SK-N-SH treated with all-trans-retinoic acid at 6 μM for 48 hours (cell line): ENCODE measurements around the gene ABCB11.

Experiments
- ATAC-seq: fragments of 200-7000 bp; cut with Tn5 transposase; 3 replicates; pipeline ENCODE4 v1.9.1; 2020; ENCODE audit warnings: mild to moderate bottlenecking, moderate library complexity
- ARNTL ChIP-seq: fragments of 450-650 bp; formaldehyde crosslinking; IDR thresholded peaks from 2 replicates; pipeline ENCODE4 v1.5.0; 2020; ENCODE audit warnings: low read depth, mild to moderate bottlenecking, moderate library complexity, borderline replicate concordance
- BACH2 ChIP-seq: fragments of 250-450 bp; sonication (Bioruptor Pico); IDR thresholded peaks from 2 replicates; pipeline ENCODE4 v1.9.0; 2021; ENCODE audit warnings: mild to moderate bottlenecking, borderline replicate concordance
- CSDC2 ChIP-seq: fragments of 250-450 bp; sonication (Bioruptor Pico); IDR thresholded peaks from 2 replicates; pipeline ENCODE4 v1.5.0; 2020; ENCODE audit warnings: mild to moderate bottlenecking, moderate library complexity
- ESRRG ChIP-seq: fragments of 250-450 bp; sonication (Bioruptor Pico); IDR thresholded peaks from 2 replicates; pipeline ENCODE4 v1.6.1; 2021; ENCODE audit warnings: mild to moderate bottlenecking
- GLIS3 ChIP-seq: fragments of 250-450 bp; sonication (Bioruptor Pico); IDR thresholded peaks from 2 replicates; pipeline ENCODE4 v1.5.0; 2020; ENCODE audit warnings: mild to moderate bottlenecking, moderate library complexity
- ISL1 ChIP-seq: fragments of 250-450 bp; sonication (Bioruptor Pico); IDR thresholded peaks from 2 replicates; pipeline ENCODE4 v2.1.2; 2022; ENCODE audit warnings: mild to moderate bottlenecking, moderate library complexity
- OSR1 ChIP-seq: fragments of 250-450 bp; sonication (Bioruptor Pico); IDR thresholded peaks from 2 replicates; pipeline ENCODE4 v1.8.0; 2022; ENCODE audit warnings: moderate library complexity, mild to moderate bottlenecking, inconsistent platforms
- PPARA ChIP-seq: fragments of 250-450 bp; sonication (Bioruptor Pico); IDR thresholded peaks from 2 replicates; pipeline ENCODE4 v1.5.0; 2020; ENCODE audit warnings: mild to moderate bottlenecking, borderline replicate concordance
- RARB ChIP-seq: fragments of 250-450 bp; sonication (Bioruptor Pico); IDR thresholded peaks from 2 replicates; pipeline ENCODE4 v1.8.0; 2021; ENCODE audit warnings: mild to moderate bottlenecking, moderate library complexity
- SNAI2 ChIP-seq: fragments of 250-450 bp; sonication (Bioruptor Pico); IDR thresholded peaks from 2 replicates; pipeline ENCODE4 v1.5.0; 2020; ENCODE audit warnings: mild to moderate bottlenecking, moderate library complexity
- TCF4 ChIP-seq: fragments of 250-450 bp; sonication (Bioruptor Pico); IDR thresholded peaks from 2 replicates; pipeline ENCODE4 v1.8.0; 2021; ENCODE audit warnings: mild to moderate bottlenecking, moderate library complexity, borderline replicate concordance
- TOX ChIP-seq: fragments of 250-450 bp; sonication (Bioruptor Pico); IDR thresholded peaks from 2 replicates; pipeline ENCODE4 v1.8.0; 2021; ENCODE audit warnings: mild to moderate bottlenecking, moderate library complexity, borderline replicate concordance
- ZC3H10 ChIP-seq: fragments of 250-450 bp; sonication (Bioruptor Pico); IDR thresholded peaks from 2 replicates; pipeline ENCODE4 v1.5.1; 2021; ENCODE audit warnings: mild to moderate bottlenecking, moderate library complexity
- ZFP30 ChIP-seq: fragments of 450-650 bp; formaldehyde crosslinking; IDR thresholded peaks from 2 replicates; pipeline ENCODE4 v1.5.0; 2022; ENCODE audit warnings: mild to moderate bottlenecking, moderate library complexity
- ZNF565 ChIP-seq: fragments of 450-650 bp; formaldehyde crosslinking; conservative IDR thresholded peaks from 2 replicates; pipeline ENCODE4 v1.5.0; 2020; ENCODE audit warnings: low read depth, mild to moderate bottlenecking, moderate library complexity
- ZNF70 ChIP-seq: fragments of 450-650 bp; formaldehyde crosslinking; IDR thresholded peaks from 2 replicates; pipeline ENCODE4 v1.5.0; 2020; ENCODE audit warnings: mild to moderate bottlenecking, moderate library complexity
- TF ChIP-seq, protein P1 (sequence below): fragments of 250-450 bp; sonication (Bioruptor Pico); IDR thresholded peaks from 2 replicates; pipeline ENCODE4 v1.5.1; 2020; ENCODE audit warnings: low read depth, mild to moderate bottlenecking, moderate library complexity
- TF ChIP-seq, protein P2 (sequence below): fragments of 250-450 bp; sonication (Bioruptor Pico); IDR thresholded peaks from 2 replicates; pipeline ENCODE4 v1.8.0; 2020; ENCODE audit warnings: mild to moderate bottlenecking, moderate library complexity, borderline replicate concordance
- TF ChIP-seq, protein P3 (sequence below): fragments of 250-450 bp; sonication (Bioruptor Pico); IDR thresholded peaks from 2 replicates; pipeline ENCODE4 v1.8.0; 2021; ENCODE audit warnings: low read depth, mild to moderate bottlenecking, moderate library complexity, borderline replicate concordance
- TF ChIP-seq, protein P4 (sequence below): fragments of 250-450 bp; sonication (Bioruptor Pico); IDR thresholded peaks from 2 replicates; pipeline ENCODE4 v1.5.0; 2020; ENCODE audit warnings: mild to moderate bottlenecking, moderate library complexity

The ABCB11 gene

DNA sequence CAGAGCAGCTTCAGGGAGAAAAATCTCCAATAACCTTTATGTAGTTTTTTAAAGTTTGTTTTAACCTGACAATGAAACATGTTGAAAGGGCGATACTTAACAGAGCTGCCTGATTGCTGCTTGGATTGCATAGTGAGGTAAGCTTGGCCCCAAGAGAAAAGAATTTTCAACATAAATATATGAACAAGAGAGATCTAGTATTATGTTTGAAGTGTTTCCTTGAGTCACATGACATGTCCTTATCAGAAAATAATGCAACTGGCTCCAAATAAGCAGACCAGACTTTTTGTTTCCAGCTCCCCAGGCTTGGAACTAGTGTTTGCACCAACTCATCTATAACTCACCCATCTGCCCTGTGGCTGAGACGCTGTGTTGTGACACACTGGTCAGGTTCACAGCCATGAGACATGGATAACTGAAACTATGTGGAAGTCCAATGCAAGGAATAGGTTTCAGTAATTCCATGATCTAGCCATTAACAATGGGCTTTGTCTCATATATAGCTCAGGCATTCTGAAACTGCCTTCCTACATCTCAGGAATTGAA is 44.7 kb downstream of the ABCB11 start (continued):
- TF ChIP-seq, protein P1, sequence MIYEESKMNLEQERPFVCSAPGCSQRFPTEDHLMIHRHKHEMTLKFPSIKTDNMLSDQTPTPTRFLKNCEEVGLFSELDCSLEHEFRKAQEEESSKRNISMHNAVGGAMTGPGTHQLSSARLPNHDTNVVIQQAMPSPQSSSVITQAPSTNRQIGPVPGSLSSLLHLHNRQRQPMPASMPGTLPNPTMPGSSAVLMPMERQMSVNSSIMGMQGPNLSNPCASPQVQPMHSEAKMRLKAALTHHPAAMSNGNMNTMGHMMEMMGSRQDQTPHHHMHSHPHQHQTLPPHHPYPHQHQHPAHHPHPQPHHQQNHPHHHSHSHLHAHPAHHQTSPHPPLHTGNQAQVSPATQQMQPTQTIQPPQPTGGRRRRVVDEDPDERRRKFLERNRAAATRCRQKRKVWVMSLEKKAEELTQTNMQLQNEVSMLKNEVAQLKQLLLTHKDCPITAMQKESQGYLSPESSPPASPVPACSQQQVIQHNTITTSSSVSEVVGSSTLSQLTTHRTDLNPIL (CRISPR knock-in tag) = no peak
- no peak for TF ChIP-seq ZNF70 (CRISPR knock-in tag)

DNA sequence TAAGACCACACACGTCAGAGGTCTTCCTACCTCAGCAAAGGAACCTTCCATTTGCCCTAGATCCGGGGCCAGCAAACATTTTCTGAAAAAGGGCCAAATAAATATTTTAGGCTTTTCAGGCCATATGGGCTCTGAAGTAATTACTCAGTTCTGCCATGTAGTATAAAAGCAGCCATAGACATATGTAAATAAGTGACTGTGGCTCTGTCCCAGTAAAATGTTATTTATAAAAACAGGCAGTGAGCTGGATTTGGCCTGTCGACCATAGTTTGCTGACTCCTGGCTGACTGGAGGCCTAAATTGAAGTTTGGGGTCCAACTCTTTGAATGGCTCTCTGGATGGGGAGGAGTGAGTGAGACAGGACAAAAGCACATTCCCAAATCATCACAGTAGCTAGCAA is 49.5 kb downstream of the ABCB11 start:
- TF ChIP-seq GLIS3 (CRISPR knock-in tag) (no peak), ZFP30 (no peak), TCF4 (CRISPR knock-in tag) (no peak), PPARA (CRISPR knock-in tag) (no peak), RARB (CRISPR knock-in tag) (no peak), ARNTL (CRISPR knock-in tag) (no peak), ISL1 (no peak)
- TF ChIP-seq, protein P2, sequence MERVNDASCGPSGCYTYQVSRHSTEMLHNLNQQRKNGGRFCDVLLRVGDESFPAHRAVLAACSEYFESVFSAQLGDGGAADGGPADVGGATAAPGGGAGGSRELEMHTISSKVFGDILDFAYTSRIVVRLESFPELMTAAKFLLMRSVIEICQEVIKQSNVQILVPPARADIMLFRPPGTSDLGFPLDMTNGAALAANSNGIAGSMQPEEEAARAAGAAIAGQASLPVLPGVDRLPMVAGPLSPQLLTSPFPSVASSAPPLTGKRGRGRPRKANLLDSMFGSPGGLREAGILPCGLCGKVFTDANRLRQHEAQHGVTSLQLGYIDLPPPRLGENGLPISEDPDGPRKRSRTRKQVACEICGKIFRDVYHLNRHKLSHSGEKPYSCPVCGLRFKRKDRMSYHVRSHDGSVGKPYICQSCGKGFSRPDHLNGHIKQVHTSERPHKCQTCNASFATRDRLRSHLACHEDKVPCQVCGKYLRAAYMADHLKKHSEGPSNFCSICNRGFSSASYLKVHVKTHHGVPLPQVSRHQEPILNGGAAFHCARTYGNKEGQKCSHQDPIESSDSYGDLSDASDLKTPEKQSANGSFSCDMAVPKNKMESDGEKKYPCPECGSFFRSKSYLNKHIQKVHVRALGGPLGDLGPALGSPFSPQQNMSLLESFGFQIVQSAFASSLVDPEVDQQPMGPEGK (CRISPR knock-in tag) = no peak
- ATAC-seq = no peak

DNA sequence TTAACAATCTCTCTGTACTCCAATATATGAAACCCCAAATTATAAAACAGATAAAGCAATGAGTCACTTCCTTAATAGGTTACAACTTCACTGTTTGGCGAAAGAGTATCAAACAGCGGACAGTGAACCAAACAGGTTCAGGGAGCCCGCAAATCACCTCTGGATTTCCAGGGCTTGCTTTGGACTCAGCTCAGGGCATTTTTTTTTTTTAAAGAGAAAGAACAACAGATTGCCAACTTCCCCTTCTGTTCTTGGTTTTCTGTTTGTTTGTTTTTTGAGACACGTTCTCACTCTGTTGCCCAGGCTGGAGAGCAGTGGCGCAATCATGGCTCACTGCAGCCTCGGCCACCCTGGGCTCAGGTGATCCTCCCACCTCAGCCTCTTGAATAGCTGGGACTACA is 52.7 kb downstream of the ABCB11 start:
- ATAC-seq = no peak
- TF ChIP-seq ZC3H10 (CRISPR knock-in tag) (no peak), ZNF70 (CRISPR knock-in tag) (no peak), BACH2 (CRISPR knock-in tag) (no peak), GLIS3 (CRISPR knock-in tag) (no peak), PPARA (CRISPR knock-in tag) (no peak), ISL1 (no peak), ZNF565 (CRISPR knock-in tag) (no peak), TCF4 (CRISPR knock-in tag) (no peak), TOX (CRISPR knock-in tag) (no peak), ARNTL (CRISPR knock-in tag) (no peak), ESRRG (CRISPR knock-in tag) (no peak), RARB (CRISPR knock-in tag) (no peak)
- TF ChIP-seq, protein P3, sequence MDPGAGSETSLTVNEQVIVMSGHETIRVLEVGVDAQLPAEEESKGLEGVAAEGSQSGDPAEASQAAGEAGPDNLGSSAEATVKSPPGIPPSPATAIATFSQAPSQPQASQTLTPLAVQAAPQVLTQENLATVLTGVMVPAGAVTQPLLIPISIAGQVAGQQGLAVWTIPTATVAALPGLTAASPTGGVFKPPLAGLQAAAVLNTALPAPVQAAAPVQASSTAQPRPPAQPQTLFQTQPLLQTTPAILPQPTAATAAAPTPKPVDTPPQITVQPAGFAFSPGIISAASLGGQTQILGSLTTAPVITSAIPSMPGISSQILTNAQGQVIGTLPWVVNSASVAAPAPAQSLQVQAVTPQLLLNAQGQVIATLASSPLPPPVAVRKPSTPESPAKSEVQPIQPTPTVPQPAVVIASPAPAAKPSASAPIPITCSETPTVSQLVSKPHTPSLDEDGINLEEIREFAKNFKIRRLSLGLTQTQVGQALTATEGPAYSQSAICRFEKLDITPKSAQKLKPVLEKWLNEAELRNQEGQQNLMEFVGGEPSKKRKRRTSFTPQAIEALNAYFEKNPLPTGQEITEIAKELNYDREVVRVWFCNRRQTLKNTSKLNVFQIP = no peak

DNA sequence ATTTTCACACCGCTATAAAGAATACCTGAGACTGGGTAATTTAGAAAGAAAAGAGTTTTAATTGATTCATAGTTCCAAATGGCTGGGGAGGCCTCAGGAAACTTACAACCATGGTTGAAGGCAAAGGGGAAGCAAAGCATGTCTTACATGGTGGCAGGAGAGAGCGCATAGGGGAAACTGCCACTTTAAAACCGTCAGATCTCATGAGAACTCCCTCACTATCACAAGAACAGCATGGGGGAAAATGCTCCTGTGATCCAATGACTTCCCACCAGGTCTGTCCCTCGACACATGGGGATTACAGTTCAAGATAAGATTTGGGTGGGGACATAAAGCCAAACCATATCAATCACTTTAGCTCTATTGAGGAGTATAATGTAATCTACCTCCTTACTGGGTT is 53.5 kb downstream of the ABCB11 start:
- ATAC-seq = no peak
- TF ChIP-seq, protein P4, sequence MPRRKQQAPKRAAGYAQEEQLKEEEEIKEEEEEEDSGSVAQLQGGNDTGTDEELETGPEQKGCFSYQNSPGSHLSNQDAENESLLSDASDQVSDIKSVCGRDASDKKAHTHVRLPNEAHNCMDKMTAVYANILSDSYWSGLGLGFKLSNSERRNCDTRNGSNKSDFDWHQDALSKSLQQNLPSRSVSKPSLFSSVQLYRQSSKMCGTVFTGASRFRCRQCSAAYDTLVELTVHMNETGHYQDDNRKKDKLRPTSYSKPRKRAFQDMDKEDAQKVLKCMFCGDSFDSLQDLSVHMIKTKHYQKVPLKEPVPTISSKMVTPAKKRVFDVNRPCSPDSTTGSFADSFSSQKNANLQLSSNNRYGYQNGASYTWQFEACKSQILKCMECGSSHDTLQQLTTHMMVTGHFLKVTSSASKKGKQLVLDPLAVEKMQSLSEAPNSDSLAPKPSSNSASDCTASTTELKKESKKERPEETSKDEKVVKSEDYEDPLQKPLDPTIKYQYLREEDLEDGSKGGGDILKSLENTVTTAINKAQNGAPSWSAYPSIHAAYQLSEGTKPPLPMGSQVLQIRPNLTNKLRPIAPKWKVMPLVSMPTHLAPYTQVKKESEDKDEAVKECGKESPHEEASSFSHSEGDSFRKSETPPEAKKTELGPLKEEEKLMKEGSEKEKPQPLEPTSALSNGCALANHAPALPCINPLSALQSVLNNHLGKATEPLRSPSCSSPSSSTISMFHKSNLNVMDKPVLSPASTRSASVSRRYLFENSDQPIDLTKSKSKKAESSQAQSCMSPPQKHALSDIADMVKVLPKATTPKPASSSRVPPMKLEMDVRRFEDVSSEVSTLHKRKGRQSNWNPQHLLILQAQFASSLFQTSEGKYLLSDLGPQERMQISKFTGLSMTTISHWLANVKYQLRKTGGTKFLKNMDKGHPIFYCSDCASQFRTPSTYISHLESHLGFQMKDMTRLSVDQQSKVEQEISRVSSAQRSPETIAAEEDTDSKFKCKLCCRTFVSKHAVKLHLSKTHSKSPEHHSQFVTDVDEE (CRISPR knock-in tag) = no peak
- TF ChIP-seq SNAI2 = no peak
- TF ChIP-seq, protein P3 = no peak
- TF ChIP-seq OSR1 = no peak
- TF ChIP-seq ZFP30 = no peak
- TF ChIP-seq, protein P2 (CRISPR knock-in tag) = no peak
- TF ChIP-seq, protein P1 (CRISPR knock-in tag) = no peak
- TF ChIP-seq PPARA (CRISPR knock-in tag) = no peak
- TF ChIP-seq CSDC2 (CRISPR knock-in tag) = no peak
- no peak for TF ChIP-seq ZNF70 (CRISPR knock-in tag)
- no peak for TF ChIP-seq RARB (CRISPR knock-in tag)
- TF ChIP-seq ARNTL (CRISPR knock-in tag) = no peak
- TF ChIP-seq, all 23 proteins: peak for 0
